Measurements from ENCODE around the gene CYBB.

The CYBB gene

GRCh38 chrX:37752936-37753335, 26.9 kb upstream of the CYBB start:
- Histone ChIP-seq H3K27me3 (replicated peaks; ENCODE audit: insufficient read depth, low read length) (no peaks in the 10 kb centered on the region), H4K20me1 (ENCODE audit: insufficient read depth, low read length) (no peaks in the 10 kb centered on the region), H3K9me3 (replicated peaks; ENCODE audit: insufficient read depth, low read length) (no peaks in the 10 kb centered on the region), H3F3A (ENCODE audit: insufficient read depth, low read length) (peaks cover 28% of the 10 kb centered on the region), H3K36me3 (replicated peaks; ENCODE audit: insufficient read depth, low read length) (no peaks in the 10 kb centered on the region), H3K4me3 (ENCODE audit: low read length) (no peak overlapping the region), H3K79me2 (ENCODE audit: low read length) (no peaks in the 10 kb centered on the region), H3K9me2 (replicated peaks; ENCODE audit: insufficient read depth, low read length) (no peaks in the 10 kb centered on the region), H3K4me2 (ENCODE audit: low read depth, low read length) (no peak overlapping the region), H3K27ac (ENCODE audit: low read length) (no peak overlapping the region; the same call in 1 of the 2 replicates), H2AFZ (ENCODE audit: low read length) (no peak overlapping the region), H3K4me1 (ENCODE audit: low read length) (peaks cover 51% of the 10 kb centered on the region), H3K9ac (ENCODE audit: low read length) (no peak overlapping the region)
- DNase-seq, result no peak
- no peak for TF ChIP-seq CTCF (IDR thresholded peaks at IDR 0.05; ENCODE audit: low read length)
- TF ChIP-seq EZH2phosphoT487 (IDR thresholded peaks at IDR 0.05; ENCODE audit: low read length), result no peak

- Histone ChIP-seq H2AFZ (ENCODE audit: low read length) (no peak overlapping the region), H3K36me3 (replicated peaks; ENCODE audit: insufficient read depth, low read length) (no peaks in the 10 kb centered on the region), H3K4me1 (ENCODE audit: low read length) (peaks cover 51% of the 10 kb centered on the region), H3K9ac (ENCODE audit: low read length) (no peak overlapping the region), H3K4me3 (ENCODE audit: low read length) (no peak overlapping the region), H3K9me2 (replicated peaks; ENCODE audit: insufficient read depth, low read length) (no peaks in the 10 kb centered on the region), H3K4me2 (ENCODE audit: low read depth, low read length) (no peak overlapping the region), H3K79me2 (ENCODE audit: low read length) (no peaks in the 10 kb centered on the region), H3F3A (ENCODE audit: insufficient read depth, low read length) (peaks cover 28% of the 10 kb centered on the region), H3K9me3 (replicated peaks; ENCODE audit: insufficient read depth, low read length) (no peaks in the 10 kb centered on the region), H4K20me1 (ENCODE audit: insufficient read depth, low read length) (no peaks in the 10 kb centered on the region), H3K27me3 (replicated peaks; ENCODE audit: insufficient read depth, low read length) (no peaks in the 10 kb centered on the region), H3K27ac (ENCODE audit: low read length) (peak overlapping the region; percentile 99; the same call in 1 of the 2 replicates)
- no peak for TF ChIP-seq CTCF (IDR thresholded peaks at IDR 0.05; ENCODE audit: low read length)
- DNase-seq, result no peak
Observed at GRCh38 chrX:37753384-37753783, 26.5 kb upstream of the CYBB start.

GRCh38 chrX:37754516-37754915, 25.3 kb upstream of the CYBB start:
- TF ChIP-seq EZH2 (optimal IDR thresholded peaks at IDR 0.05; ENCODE audit: low read depth, low read length) (no peak), EZH2phosphoT487 (IDR thresholded peaks at IDR 0.05; ENCODE audit: low read length) (no peak), CTCF (IDR thresholded peaks at IDR 0.05; ENCODE audit: low read length) (no peak)
- Histone ChIP-seq H3F3A (ENCODE audit: insufficient read depth, low read length) (peaks cover 28% of the 10 kb centered on the region), H3K9ac (ENCODE audit: low read length) (peak overlapping the region; percentile 28; the same call in 1 of the 2 replicates), H3K27me3 (replicated peaks; ENCODE audit: insufficient read depth, low read length) (no peaks in the 10 kb centered on the region), H3K9me2 (replicated peaks; ENCODE audit: insufficient read depth, low read length) (no peaks in the 10 kb centered on the region), H3K79me2 (ENCODE audit: low read length) (no peaks in the 10 kb centered on the region), H2AFZ (ENCODE audit: low read length) (peak overlapping the region; percentile 44; the same call in 1 of the 2 replicates), H4K20me1 (ENCODE audit: insufficient read depth, low read length) (no peaks in the 10 kb centered on the region), H3K4me1 (ENCODE audit: low read length) (peaks cover 54% of the 10 kb centered on the region), H3K4me3 (ENCODE audit: low read length) (no peak overlapping the region; the same call in 1 of the 2 replicates), H3K36me3 (replicated peaks; ENCODE audit: insufficient read depth, low read length) (no peaks in the 10 kb centered on the region), H3K27ac (ENCODE audit: low read length) (peak overlapping the region; percentile 99), H3K4me2 (ENCODE audit: low read depth, low read length) (peak overlapping the region; percentile 61), H3K9me3 (replicated peaks; ENCODE audit: insufficient read depth, low read length) (0 out of 2 replicates have a peak, but pooled peaks cover 3% of the 10 kb centered on the region)
- no peak for DNase-seq

Measured in MM.1S (cell line).